Neural cell (in vitro differentiated cells): ENCODE measurements around the gene NLRP3.

Experiments used
- EZH2 ChIP-seq: fragments of 200-600, 300-800 bp; shearing (Covaris generic), sonication (generic); IDR thresholded peaks from 2 replicates; pipeline ENCODE4 v1.6.1; 2014; ENCODE audit warnings: antibody characterized with exemption, low read length, borderline replicate concordance, mild to moderate bottlenecking; ENCODE audit not compliant: insufficient read depth, poor library complexity, severe bottlenecking
- TF ChIP-seq, protein P1 (sequence below): IDR thresholded peaks from 2 replicates; pipeline ENCODE4 v1.6.1; 2012; ENCODE audit warnings: borderline replicate concordance

DNA sequence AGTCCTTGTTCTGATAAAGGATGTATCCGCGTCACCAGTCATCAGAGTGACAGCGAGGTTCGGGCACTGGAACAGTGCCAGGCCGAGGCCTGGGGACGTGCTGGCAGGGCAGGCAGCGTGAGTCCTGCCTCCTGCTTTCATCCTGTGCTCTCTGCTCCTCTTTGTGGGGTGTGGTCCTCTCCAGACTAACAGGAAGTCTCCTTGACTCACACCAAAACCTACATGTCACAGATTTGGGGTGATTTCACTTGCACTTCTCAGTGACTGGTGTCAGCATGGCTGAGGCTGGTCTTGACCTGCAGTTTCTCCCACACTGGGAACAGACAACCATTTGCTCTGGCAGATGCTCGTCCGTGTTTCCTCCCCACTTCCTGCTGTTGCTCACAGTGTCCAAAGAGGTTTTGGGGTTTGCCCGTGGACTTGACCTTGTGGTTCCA is 8.8 kb upstream of the NLRP3 start:
- TF ChIP-seq, protein P1, sequence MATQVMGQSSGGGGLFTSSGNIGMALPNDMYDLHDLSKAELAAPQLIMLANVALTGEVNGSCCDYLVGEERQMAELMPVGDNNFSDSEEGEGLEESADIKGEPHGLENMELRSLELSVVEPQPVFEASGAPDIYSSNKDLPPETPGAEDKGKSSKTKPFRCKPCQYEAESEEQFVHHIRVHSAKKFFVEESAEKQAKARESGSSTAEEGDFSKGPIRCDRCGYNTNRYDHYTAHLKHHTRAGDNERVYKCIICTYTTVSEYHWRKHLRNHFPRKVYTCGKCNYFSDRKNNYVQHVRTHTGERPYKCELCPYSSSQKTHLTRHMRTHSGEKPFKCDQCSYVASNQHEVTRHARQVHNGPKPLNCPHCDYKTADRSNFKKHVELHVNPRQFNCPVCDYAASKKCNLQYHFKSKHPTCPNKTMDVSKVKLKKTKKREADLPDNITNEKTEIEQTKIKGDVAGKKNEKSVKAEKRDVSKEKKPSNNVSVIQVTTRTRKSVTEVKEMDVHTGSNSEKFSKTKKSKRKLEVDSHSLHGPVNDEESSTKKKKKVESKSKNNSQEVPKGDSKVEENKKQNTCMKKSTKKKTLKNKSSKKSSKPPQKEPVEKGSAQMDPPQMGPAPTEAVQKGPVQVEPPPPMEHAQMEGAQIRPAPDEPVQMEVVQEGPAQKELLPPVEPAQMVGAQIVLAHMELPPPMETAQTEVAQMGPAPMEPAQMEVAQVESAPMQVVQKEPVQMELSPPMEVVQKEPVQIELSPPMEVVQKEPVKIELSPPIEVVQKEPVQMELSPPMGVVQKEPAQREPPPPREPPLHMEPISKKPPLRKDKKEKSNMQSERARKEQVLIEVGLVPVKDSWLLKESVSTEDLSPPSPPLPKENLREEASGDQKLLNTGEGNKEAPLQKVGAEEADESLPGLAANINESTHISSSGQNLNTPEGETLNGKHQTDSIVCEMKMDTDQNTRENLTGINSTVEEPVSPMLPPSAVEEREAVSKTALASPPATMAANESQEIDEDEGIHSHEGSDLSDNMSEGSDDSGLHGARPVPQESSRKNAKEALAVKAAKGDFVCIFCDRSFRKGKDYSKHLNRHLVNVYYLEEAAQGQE: no peak
- TF ChIP-seq EZH2: no peak
